Measurements from ENCODE around the gene TMEM164.

Gene TMEM164

GRCh38 chrX:110081320-110081719 is 78.4 kb downstream of the TMEM164 start:
- DNase-seq (ENCODE audit: low read depth) = no peak

- DNase-seq (ENCODE audit: low read depth) = no peak
Measured at GRCh38 chrX:110081740-110082139, 78.8 kb downstream of the TMEM164 start.

GRCh38 chrX:110082161-110082560 is 79.2 kb downstream of the TMEM164 start:
- DNase-seq (ENCODE audit: low read depth) = no peak

- no peak for DNase-seq (ENCODE audit: low read depth)
Measured at GRCh38 chrX:110086162-110086915, 83.4 kb downstream of the TMEM164 start.

- no peak for DNase-seq (ENCODE audit: low read depth)
Measured at GRCh38 chrX:110086916-110087484, 84.1 kb downstream of the TMEM164 start.

- no peak for DNase-seq (ENCODE audit: low read depth)
Measured at GRCh38 chrX:110087485-110088356, 84.8 kb downstream of the TMEM164 start.

- no peak for DNase-seq (ENCODE audit: low read depth)
Measured at GRCh38 chrX:110089656-110090403, 86.9 kb downstream of the TMEM164 start.

- DNase-seq (ENCODE audit: low read depth) = no peak
Measured at GRCh38 chrX:110097920-110098319, 95.0 kb downstream of the TMEM164 start.

- no peak for DNase-seq (ENCODE audit: low read depth)
Measured at GRCh38 chrX:110103344-110103743, 100.4 kb downstream of the TMEM164 start.

- DNase-seq (ENCODE audit: low read depth) = no peak
Measured at GRCh38 chrX:110104078-110104477, 101.2 kb downstream of the TMEM164 start.

- no peak for DNase-seq (ENCODE audit: low read depth)
Measured at GRCh38 chrX:110108381-110108821, 105.5 kb downstream of the TMEM164 start.

GRCh38 chrX:110114260-110114776 is 111.4 kb downstream of the TMEM164 start:
- DNase-seq (ENCODE audit: low read depth) = no peak

GRCh38 chrX:110116066-110116980 is 113.4 kb downstream of the TMEM164 start:
- no peak for DNase-seq (ENCODE audit: low read depth)

GRCh38 chrX:110118530-110118929 is 115.6 kb downstream of the TMEM164 start:
- no peak for DNase-seq (ENCODE audit: low read depth)

GRCh38 chrX:110119480-110119879 is 116.6 kb downstream of the TMEM164 start:
- DNase-seq (ENCODE audit: low read depth) = no peak

GRCh38 chrX:110120025-110120424 is 117.1 kb downstream of the TMEM164 start:
- no peak for DNase-seq (ENCODE audit: low read depth)

- DNase-seq (ENCODE audit: low read depth) = no peak
Measured at GRCh38 chrX:110123331-110123782, 120.4 kb downstream of the TMEM164 start.

GRCh38 chrX:110125446-110126162 is 122.7 kb downstream of the TMEM164 start:
- no peak for DNase-seq (ENCODE audit: low read depth)

- DNase-seq (ENCODE audit: low read depth) = no peak
Measured at GRCh38 chrX:110131031-110131430, 128.1 kb downstream of the TMEM164 start.
